ENCODE results near the gene PACRG. TPM values are rescaled to one million over a fixed set of nuclear protein-coding genes. Genes with fewer than 3 reads are reported as not detected.

PACRG gene
- total and polyA plus RNA-seq, 2 experiments from 2014 or later, result 0.17 to 0.68 TPM

DNA sequence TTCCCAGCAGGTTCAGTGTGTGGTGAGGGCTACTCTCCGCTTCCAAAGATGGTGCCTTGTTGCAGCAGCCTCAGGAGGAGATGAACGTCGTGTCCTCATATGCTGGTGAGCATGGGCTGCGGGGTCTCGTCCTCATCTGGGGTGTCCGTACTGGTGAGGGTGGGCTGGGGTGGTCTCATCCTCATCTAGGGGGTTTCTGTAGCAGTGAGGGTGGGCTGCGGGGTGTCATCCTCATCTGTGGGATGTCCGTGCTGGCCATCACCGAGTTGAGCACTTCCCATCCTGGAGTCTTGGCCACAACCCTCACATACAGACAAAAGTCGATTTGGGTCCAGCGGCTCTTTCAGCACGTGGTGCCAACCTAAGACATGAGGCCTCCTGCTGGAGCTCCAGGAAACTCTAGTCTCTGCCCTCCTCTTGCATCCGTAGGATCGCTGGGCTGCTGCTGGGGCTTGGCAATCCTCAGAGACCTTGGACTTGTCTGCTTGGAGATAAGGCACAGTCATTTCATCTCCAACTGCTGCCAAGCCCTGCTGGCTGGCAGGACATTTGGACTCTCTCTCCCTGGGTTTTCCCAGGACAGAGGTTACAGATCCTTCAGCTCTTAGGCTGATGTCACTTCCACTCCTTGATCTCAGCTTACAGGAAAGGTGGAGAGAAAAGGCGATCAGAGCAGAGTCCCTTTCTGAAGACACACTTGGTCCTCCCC, 160.4 kb downstream of the PACRG start (continued):
- TF ChIP-seq ETS1 (IDR thresholded peaks at IDR 0.05), result no peak
- TF ChIP-seq CREB1 (CRISPR knock-in tag; IDR thresholded peaks at IDR 0.05; ENCODE audit: low read depth), result no peak
- no peak for TF ChIP-seq NANOG (IDR thresholded peaks at IDR 0.05; ENCODE audit: borderline replicate concordance)
- TF ChIP-seq ZNF331 (CRISPR knock-in tag; IDR thresholded peaks at IDR 0.05; ENCODE audit: low read depth), result no peak
- TF ChIP-seq JUNB (IDR thresholded peaks at IDR 0.05; ENCODE audit: unreplicated experiment), result no peak

DNA sequence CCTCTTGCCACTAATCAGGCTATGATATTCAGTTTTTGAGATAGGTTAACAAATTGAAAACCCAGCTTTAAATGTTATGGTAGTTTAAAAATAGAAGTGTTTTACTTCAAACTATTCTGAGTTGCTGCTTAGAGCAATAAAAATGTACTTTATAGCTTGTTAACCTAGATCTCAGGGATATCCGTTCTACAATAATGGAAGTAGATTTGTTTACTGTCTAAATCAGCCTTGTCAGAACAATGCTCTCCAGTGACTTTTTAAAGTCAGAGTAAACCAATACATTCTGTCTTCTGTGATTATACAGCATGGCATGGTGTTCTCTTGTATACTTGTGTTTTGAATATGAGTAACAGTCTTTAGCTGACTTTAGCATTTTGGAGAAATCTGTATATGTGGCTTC, 161.5 kb downstream of the PACRG start:
- Histone ChIP-seq H3K4me3 (no peak overlapping the region), H3K27ac (ENCODE audit: low read depth) (no peak overlapping the region), H3K79me2 (replicated peaks; ENCODE audit: insufficient read depth) (no peaks in the 10 kb centered on the region), H2AFZ (no peak overlapping the region), H3F3A (replicated peaks; ENCODE audit: low read depth) (no peaks in the 10 kb centered on the region), H3K4me1 (ENCODE audit: insufficient read depth) (no peaks in the 10 kb centered on the region), H3K27me3 (ENCODE audit: insufficient read depth) (no peaks in the 10 kb centered on the region), H3K9me2 (ENCODE audit: insufficient read depth) (peaks cover 14% of the 10 kb centered on the region), H3K4me2 (no peak overlapping the region), H4K20me1 (replicated peaks; ENCODE audit: insufficient read depth) (no peaks in the 10 kb centered on the region), H3K36me3 (ENCODE audit: insufficient read depth) (no peaks in the 10 kb centered on the region)
- DNase-seq (ENCODE audit: low spot score), result no peak
- H3K9me3 Mint-ChIP-seq, result no peaks in the 10 kb centered on the region
- no peak overlapping the region for H3K27ac Mint-ChIP-seq
- no peak for TF ChIP-seq STAT1 (IDR thresholded peaks at IDR 0.05; ENCODE audit: unreplicated experiment)
- TF ChIP-seq ZNF462 (CRISPR knock-in tag; IDR thresholded peaks at IDR 0.05), result no peak
- no peak for TF ChIP-seq EZH2 (IDR thresholded peaks at IDR 0.05; ENCODE audit: low read depth, unreplicated experiment)
- TF ChIP-seq JUNB (IDR thresholded peaks at IDR 0.05; ENCODE audit: unreplicated experiment), result no peak
- ATAC-seq, result no peak
- no peaks in the 10 kb centered on the region for H3K4me1 Mint-ChIP-seq
- no peaks in the 10 kb centered on the region for H3K27me3 Mint-ChIP-seq (ENCODE audit: insufficient read depth, low read depth, poor library complexity)
- H3K36me3 Mint-ChIP-seq (ENCODE audit: low read depth), result no peaks in the 10 kb centered on the region
- H3K4me3 Mint-ChIP-seq, result no peak overlapping the region
